ENCODE results near the gene SH3PXD2A.

DNA sequence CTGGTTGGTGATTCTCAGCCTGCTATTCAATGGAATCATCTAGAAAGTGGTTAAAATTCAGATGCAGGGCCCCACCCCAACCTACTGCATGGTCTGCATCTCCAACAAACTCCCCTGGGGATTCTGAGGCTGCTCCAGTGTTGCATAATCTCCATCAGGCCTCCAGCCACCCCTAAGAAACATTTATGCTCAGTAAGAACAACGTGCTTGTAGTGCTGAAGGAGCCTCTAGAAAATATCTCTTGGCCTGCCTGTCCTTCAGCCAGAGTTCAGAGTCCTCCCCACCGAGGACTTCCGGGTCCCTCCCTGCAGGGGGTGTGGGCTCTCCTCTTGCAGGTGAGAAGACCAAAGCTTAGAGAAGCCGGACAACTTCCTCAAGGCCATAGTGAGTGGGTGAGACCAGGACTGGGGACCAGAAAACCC, 159.8 kb downstream of the SH3PXD2A start:
- TF ChIP-seq, protein P1, sequence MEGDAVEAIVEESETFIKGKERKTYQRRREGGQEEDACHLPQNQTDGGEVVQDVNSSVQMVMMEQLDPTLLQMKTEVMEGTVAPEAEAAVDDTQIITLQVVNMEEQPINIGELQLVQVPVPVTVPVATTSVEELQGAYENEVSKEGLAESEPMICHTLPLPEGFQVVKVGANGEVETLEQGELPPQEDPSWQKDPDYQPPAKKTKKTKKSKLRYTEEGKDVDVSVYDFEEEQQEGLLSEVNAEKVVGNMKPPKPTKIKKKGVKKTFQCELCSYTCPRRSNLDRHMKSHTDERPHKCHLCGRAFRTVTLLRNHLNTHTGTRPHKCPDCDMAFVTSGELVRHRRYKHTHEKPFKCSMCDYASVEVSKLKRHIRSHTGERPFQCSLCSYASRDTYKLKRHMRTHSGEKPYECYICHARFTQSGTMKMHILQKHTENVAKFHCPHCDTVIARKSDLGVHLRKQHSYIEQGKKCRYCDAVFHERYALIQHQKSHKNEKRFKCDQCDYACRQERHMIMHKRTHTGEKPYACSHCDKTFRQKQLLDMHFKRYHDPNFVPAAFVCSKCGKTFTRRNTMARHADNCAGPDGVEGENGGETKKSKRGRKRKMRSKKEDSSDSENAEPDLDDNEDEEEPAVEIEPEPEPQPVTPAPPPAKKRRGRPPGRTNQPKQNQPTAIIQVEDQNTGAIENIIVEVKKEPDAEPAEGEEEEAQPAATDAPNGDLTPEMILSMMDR (conservative IDR thresholded peaks at IDR 0.05; ENCODE audit: low read depth in 2 of 2) = no peak
- no peak for TF ChIP-seq EZH2 (IDR thresholded peaks at IDR 0.05; ENCODE audit: low read depth, unreplicated experiment)
- no peak for TF ChIP-seq CREB1 (CRISPR knock-in tag; IDR thresholded peaks at IDR 0.05; ENCODE audit: low read depth)
- TF ChIP-seq, protein P2, sequence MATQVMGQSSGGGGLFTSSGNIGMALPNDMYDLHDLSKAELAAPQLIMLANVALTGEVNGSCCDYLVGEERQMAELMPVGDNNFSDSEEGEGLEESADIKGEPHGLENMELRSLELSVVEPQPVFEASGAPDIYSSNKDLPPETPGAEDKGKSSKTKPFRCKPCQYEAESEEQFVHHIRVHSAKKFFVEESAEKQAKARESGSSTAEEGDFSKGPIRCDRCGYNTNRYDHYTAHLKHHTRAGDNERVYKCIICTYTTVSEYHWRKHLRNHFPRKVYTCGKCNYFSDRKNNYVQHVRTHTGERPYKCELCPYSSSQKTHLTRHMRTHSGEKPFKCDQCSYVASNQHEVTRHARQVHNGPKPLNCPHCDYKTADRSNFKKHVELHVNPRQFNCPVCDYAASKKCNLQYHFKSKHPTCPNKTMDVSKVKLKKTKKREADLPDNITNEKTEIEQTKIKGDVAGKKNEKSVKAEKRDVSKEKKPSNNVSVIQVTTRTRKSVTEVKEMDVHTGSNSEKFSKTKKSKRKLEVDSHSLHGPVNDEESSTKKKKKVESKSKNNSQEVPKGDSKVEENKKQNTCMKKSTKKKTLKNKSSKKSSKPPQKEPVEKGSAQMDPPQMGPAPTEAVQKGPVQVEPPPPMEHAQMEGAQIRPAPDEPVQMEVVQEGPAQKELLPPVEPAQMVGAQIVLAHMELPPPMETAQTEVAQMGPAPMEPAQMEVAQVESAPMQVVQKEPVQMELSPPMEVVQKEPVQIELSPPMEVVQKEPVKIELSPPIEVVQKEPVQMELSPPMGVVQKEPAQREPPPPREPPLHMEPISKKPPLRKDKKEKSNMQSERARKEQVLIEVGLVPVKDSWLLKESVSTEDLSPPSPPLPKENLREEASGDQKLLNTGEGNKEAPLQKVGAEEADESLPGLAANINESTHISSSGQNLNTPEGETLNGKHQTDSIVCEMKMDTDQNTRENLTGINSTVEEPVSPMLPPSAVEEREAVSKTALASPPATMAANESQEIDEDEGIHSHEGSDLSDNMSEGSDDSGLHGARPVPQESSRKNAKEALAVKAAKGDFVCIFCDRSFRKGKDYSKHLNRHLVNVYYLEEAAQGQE (IDR thresholded peaks at IDR 0.05; ENCODE audit: unreplicated experiment) = no peak
- no peak for TF ChIP-seq JUNB (IDR thresholded peaks at IDR 0.05; ENCODE audit: unreplicated experiment)
- no peak for TF ChIP-seq POLR2AphosphoS5 (IDR thresholded peaks at IDR 0.05; ENCODE audit: low read depth)
- no peak for TF ChIP-seq EZH2phosphoT487 (IDR thresholded peaks at IDR 0.05; ENCODE audit: unreplicated experiment)
- TF ChIP-seq, protein P3, sequence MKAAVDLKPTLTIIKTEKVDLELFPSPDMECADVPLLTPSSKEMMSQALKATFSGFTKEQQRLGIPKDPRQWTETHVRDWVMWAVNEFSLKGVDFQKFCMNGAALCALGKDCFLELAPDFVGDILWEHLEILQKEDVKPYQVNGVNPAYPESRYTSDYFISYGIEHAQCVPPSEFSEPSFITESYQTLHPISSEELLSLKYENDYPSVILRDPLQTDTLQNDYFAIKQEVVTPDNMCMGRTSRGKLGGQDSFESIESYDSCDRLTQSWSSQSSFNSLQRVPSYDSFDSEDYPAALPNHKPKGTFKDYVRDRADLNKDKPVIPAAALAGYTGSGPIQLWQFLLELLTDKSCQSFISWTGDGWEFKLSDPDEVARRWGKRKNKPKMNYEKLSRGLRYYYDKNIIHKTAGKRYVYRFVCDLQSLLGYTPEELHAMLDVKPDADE (IDR thresholded peaks at IDR 0.05) = no peak
- TF ChIP-seq STAT1 (IDR thresholded peaks at IDR 0.05; ENCODE audit: unreplicated experiment) = no peak
- no peak for TF ChIP-seq NANOG (IDR thresholded peaks at IDR 0.05; ENCODE audit: borderline replicate concordance)
- TF ChIP-seq, protein P4, sequence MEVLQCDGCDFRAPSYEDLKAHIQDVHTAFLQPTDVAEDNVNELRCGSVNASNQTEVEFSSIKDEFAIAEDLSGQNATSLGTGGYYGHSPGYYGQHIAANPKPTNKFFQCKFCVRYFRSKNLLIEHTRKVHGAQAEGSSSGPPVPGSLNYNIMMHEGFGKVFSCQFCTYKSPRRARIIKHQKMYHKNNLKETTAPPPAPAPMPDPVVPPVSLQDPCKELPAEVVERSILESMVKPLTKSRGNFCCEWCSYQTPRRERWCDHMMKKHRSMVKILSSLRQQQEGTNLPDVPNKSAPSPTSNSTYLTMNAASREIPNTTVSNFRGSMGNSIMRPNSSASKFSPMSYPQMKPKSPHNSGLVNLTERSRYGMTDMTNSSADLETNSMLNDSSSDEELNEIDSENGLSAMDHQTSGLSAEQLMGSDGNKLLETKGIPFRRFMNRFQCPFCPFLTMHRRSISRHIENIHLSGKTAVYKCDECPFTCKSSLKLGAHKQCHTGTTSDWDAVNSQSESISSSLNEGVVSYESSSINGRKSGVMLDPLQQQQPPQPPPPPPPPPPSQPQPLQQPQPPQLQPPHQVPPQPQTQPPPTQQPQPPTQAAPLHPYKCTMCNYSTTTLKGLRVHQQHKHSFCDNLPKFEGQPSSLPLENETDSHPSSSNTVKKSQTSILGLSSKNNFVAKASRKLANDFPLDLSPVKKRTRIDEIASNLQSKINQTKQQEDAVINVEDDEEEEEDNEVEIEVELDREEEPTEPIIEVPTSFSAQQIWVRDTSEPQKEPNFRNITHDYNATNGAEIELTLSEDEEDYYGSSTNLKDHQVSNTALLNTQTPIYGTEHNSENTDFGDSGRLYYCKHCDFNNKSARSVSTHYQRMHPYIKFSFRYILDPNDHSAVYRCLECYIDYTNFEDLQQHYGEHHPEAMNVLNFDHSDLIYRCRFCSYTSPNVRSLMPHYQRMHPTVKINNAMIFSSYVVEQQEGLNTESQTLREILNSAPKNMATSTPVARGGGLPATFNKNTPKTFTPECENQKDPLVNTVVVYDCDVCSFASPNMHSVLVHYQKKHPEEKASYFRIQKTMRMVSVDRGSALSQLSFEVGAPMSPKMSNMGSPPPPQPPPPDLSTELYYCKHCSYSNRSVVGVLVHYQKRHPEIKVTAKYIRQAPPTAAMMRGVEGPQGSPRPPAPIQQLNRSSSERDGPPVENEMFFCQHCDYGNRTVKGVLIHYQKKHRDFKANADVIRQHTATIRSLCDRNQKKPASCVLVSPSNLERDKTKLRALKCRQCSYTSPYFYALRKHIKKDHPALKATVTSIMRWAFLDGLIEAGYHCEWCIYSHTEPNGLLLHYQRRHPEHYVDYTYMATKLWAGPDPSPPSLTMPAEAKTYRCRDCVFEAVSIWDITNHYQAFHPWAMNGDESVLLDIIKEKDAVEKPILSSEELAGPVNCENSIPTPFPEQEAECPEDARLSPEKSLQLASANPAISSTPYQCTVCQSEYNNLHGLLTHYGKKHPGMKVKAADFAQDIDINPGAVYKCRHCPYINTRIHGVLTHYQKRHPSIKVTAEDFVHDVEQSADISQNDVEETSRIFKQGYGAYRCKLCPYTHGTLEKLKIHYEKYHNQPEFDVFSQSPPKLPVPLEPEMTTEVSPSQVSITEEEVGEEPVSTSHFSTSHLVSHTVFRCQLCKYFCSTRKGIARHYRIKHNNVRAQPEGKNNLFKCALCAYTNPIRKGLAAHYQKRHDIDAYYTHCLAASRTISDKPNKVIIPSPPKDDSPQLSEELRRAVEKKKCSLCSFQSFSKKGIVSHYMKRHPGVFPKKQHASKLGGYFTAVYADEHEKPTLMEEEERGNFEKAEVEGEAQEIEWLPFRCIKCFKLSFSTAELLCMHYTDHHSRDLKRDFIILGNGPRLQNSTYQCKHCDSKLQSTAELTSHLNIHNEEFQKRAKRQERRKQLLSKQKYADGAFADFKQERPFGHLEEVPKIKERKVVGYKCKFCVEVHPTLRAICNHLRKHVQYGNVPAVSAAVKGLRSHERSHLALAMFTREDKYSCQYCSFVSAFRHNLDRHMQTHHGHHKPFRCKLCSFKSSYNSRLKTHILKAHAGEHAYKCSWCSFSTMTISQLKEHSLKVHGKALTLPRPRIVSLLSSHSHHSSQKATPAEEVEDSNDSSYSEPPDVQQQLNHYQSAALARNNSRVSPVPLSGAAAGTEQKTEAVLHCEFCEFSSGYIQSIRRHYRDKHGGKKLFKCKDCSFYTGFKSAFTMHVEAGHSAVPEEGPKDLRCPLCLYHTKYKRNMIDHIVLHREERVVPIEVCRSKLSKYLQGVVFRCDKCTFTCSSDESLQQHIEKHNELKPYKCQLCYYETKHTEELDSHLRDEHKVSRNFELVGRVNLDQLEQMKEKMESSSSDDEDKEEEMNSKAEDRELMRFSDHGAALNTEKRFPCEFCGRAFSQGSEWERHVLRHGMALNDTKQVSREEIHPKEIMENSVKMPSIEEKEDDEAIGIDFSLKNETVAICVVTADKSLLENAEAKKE (CRISPR knock-in tag; IDR thresholded peaks at IDR 0.05) = no peak
- TF ChIP-seq ZNF331 (CRISPR knock-in tag; IDR thresholded peaks at IDR 0.05; ENCODE audit: low read depth) = no peak
